Measurements from ENCODE around the gene METTL15. TPM values are rescaled to one million over a fixed set of nuclear protein-coding genes. Genes with fewer than 3 reads are reported as not detected.

METTL15 gene
- total and polyA plus RNA-seq, 2 donors (not counting 1 experiment from before 2014, with no cell fraction given) = 3.9 to 19.7 TPM

GRCh38 chr11:28259177-28259843 lies 151.1 kb downstream of the METTL15 start:
- Histone ChIP-seq H3K4me3 (ENCODE audit: control extremely low read depth in 1 of 5, extremely low read depth in 1 of 5, insufficient read depth in 1 of 5, low read depth in 2 of 5, low read length in 4 of 5) (no peak overlapping the region), H3K27me3 (replicated peaks in 1 of 4; ENCODE audit: control extremely low read depth in 1 of 4, control insufficient read depth in 3 of 4, insufficient read depth in 4 of 4, low read length in 3 of 4) (no peaks in the 10 kb centered on the region), H3K9ac (ENCODE audit: low read length) (no peak overlapping the region), H4K20me1 (ENCODE audit: control insufficient read depth, insufficient read depth, low read length, poor library complexity, severe bottlenecking) (no peaks in the 10 kb centered on the region), H3K9me3 (ENCODE audit: control extremely low read depth in 1 of 3, control insufficient read depth in 2 of 3, insufficient read depth in 1 of 3, low read length in 2 of 3) (peaks cover 0 to 4% (median 2%) of the 10 kb centered on the region in 3 donors), H3K27ac (ENCODE audit: low read length in 2 of 2) (no peak overlapping the region), H2AFZ (ENCODE audit: insufficient read depth, low read depth, low read length, poor library complexity, severe bottlenecking) (no peak overlapping the region), H3K79me2 (ENCODE audit: control insufficient read depth, insufficient read depth, low read length) (no peaks in the 10 kb centered on the region), H3K4me1 (ENCODE audit: control insufficient read depth in 2 of 2, insufficient read depth in 2 of 2, low read length in 2 of 2) (no peaks in the 10 kb centered on the region), H3K4me2 (replicated peaks; ENCODE audit: low read depth, low read length, poor library complexity, severe bottlenecking) (no peak overlapping the region), H3K36me3 (replicated peaks in 1 of 2; ENCODE audit: control extremely low read depth in 1 of 2, control insufficient read depth in 1 of 2, extremely low read depth in 1 of 2, insufficient read depth in 2 of 2, low read length in 1 of 2) (peaks cover 0 to 4% of the 10 kb centered on the region in 2 experiments)
- TF ChIP-seq EZH2 (IDR thresholded peaks at IDR 0.05; ENCODE audit: borderline replicate concordance, insufficient read depth, low read depth, low read length, poor library complexity, severe bottlenecking) (no peak), CTCF (IDR thresholded peaks at IDR 0.05) (no peak)
- ChIA-PET CTCF (interaction anchor here (1.1 kb wide), 1 partner anchor 14 kb away, joined by 3 read pairs; no protein-coding TSS in a partner anchor), POLR2A (no interaction called here)
- H3K4me3 Mint-ChIP-seq = no peak overlapping the region
- WGBS (ENCODE audit: insufficient coverage) = 80% methylated on average over 5 of the region's 8 CpGs
- H3K27ac Mint-ChIP-seq = no peak overlapping the region
- DNase-seq (no peak), ATAC-seq (ENCODE audit: low read depth) (no peak)
- no peaks in the 10 kb centered on the region for H3K9me3 Mint-ChIP-seq (ENCODE audit: insufficient read depth)
- intact Hi-C loops (cut with micrococcal nuclease) = no loop called here
- H3K27me3 Mint-ChIP-seq = no peaks in the 10 kb centered on the region
- H3K4me1 Mint-ChIP-seq = no peaks in the 10 kb centered on the region

DNA sequence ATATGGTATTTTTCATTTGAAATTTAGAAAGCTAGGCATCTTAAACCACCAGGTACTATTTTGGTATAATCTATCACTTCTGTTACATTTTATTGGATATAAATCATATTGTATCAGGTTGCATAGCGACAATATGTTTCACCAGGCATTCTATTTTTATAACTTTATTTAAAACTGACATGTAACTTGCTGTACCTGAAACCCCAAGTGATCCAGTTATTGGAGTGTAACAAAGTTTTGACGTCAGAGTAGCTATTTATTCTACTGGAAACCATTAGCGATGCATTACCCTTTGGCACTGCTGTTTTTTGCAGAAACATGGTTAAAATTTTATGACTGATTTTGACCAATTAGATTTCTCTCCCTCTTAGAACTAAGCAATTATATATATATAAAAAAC lies 160.7 kb downstream of the METTL15 start:
- Mint-ChIP-seq H3K9me3 (ENCODE audit: insufficient read depth) (peaks cover 20% of the 10 kb centered on the region), H3K4me1 (no peaks in the 10 kb centered on the region), H3K27me3 (no peaks in the 10 kb centered on the region), H3K4me3 (no peak overlapping the region), H3K27ac (no peak overlapping the region)
- H3K4me3 ChIP-seq (ENCODE audit: control extremely low read depth in 1 of 5, extremely low read depth in 1 of 5, insufficient read depth in 1 of 5, low read depth in 2 of 5, low read length in 4 of 5) = no peak overlapping the region
- no peaks in the 10 kb centered on the region for H3K79me2 ChIP-seq (ENCODE audit: control insufficient read depth, insufficient read depth, low read length)
- no peak overlapping the region for H3K27ac ChIP-seq (ENCODE audit: low read length in 2 of 2)
- H4K20me1 ChIP-seq (ENCODE audit: control insufficient read depth, insufficient read depth, low read length, poor library complexity, severe bottlenecking) = no peaks in the 10 kb centered on the region
- TF ChIP-seq CTCF (IDR thresholded peaks at IDR 0.05) (no peak), EZH2 (IDR thresholded peaks at IDR 0.05; ENCODE audit: borderline replicate concordance, insufficient read depth, low read depth, low read length, poor library complexity, severe bottlenecking) (no peak)
- no CpG with 5 or more reads among the region's 3 CpGs for WGBS (ENCODE audit: insufficient coverage)
- no peaks in the 10 kb centered on the region for H3K27me3 ChIP-seq (replicated peaks in 1 of 4; ENCODE audit: control extremely low read depth in 1 of 4, control insufficient read depth in 3 of 4, insufficient read depth in 4 of 4, low read length in 3 of 4)
- ChIA-PET CTCF (no interaction called here), POLR2A (no interaction called here)
- no peaks in the 10 kb centered on the region for H3K4me1 ChIP-seq (ENCODE audit: control insufficient read depth in 2 of 2, insufficient read depth in 2 of 2, low read length in 2 of 2)
- H3K36me3 ChIP-seq (replicated peaks in 1 of 2; ENCODE audit: control extremely low read depth in 1 of 2, control insufficient read depth in 1 of 2, extremely low read depth in 1 of 2, insufficient read depth in 2 of 2, low read length in 1 of 2) = no peaks in the 10 kb centered on the region
- no peak overlapping the region for H3K9ac ChIP-seq (ENCODE audit: low read length)
- DNase-seq = no peak
- ATAC-seq (ENCODE audit: low read depth) = no peak
- peaks cover 0 to 2% (median 0%) of the 10 kb centered on the region in 3 donors for H3K9me3 ChIP-seq (ENCODE audit: control extremely low read depth in 1 of 3, control insufficient read depth in 2 of 3, insufficient read depth in 1 of 3, low read length in 2 of 3)
- intact Hi-C loops (cut with micrococcal nuclease) = no loop called here
- H3K4me2 ChIP-seq (replicated peaks; ENCODE audit: low read depth, low read length, poor library complexity, severe bottlenecking) = no peak overlapping the region
- no peak overlapping the region for H2AFZ ChIP-seq (ENCODE audit: insufficient read depth, low read depth, low read length, poor library complexity, severe bottlenecking)
